Stimulated activated CD8-positive, alpha-beta memory T cell treated with anti-CD3 and anti-CD28 coated beads, Interleukin-12 subunit alpha, Interleukin-12 subunit beta, amount 100 ng/mL, for 24 hours (primary cell): ENCODE results near the gene FOXE3.

Experiments used
- DNase-seq: peaks from one replicate; pipeline ENCODE4 v3.0.0-alpha.2; 2020; ENCODE audit errors: extremely low read depth

The FOXE3 gene

DNA sequence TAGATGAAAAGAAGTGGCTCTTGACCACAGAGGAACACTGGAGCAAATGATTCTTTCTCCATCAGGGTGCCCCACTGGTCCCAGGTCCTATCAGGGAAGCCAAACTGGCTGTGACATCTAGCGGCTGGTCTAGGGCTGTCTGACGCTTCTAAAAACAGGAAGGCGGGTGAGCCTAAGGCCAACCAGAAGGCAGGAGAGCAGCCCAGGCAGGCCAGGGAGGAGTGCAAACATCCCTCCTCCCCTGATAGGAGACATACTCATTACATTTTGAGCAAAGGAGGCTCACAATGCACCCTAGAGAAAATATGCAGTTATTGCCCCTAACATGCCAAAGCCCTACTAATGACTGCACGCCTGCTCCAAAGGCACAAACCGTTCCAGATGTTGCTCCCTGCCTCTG is 10.4 kb upstream of the FOXE3 start:
- no peak for DNase-seq

DNA sequence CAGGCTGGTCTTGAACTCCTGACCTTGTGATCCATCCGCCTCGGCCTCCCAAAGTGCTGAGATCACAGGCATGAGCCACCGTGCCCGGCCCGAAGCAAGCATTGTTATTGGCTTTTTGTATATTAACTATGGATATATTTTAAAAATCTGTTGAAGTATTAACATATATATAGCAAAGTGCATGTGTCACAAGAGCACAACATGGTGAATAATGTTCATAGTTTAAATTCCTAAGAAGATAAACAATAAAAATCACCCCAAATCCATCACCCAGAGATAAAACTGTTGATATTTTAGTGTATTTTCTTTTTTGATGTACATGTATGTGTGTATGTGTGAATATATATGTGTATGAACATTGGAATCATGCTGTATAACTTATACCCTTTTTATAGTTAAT is 9.1 kb upstream of the FOXE3 start:
- no peak for DNase-seq

DNA sequence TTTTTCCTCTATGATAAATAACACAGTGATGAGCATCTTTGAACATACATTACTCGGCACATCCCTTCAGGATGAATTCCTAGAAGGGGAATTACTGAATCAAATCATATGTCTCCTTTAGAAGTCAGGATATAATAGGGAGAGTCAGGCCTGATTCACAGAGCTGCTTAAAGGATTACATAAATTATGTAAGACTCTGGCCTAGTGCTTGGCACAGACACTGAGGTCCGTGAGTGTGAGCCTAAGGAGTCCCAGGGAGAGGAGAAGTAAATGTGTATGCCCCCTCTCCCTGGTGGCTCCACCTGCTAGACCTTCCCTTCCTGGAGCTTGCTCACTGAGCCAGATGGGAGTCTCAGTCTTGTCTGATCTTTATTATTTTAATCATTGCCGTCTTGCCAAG is 8.6 kb upstream of the FOXE3 start:
- DNase-seq = no peak

DNA sequence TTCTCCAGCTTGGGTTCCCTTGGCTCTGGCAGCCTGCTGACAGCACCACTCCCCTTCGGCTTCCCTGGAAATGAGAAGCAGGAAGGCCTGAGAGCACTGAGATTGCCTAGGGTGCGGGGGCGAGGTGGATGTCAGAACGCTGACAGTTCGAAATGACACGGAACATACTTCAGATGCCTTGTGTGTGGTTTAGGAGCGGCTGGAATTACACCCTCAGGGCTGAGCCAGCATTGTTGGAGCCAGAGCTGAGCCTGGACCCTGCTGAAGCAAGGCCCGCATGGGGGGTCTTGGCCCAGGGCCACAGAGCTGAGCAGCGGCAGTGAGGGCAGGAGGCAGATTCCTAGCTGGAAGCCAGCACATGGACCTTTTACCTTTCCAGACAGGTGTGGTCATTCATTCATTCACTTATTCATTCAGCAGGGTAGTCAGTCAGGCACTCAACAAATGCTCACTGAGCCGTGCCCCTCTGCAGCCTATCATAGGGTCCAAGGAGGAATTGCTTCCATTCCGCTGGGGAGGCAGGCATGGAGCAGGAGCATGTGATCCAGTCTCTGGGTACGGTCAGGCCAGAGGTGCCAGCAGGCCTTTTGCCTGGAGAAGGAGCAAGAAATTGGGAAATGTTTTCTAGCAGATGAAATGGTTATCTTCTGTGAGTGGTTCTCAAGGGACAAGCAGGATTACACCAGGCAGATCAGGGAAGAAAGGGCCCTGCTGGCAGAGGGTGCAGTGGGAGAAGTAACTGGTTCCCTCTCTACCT is 6.6 kb upstream of the FOXE3 start:
- no peak for DNase-seq

DNA sequence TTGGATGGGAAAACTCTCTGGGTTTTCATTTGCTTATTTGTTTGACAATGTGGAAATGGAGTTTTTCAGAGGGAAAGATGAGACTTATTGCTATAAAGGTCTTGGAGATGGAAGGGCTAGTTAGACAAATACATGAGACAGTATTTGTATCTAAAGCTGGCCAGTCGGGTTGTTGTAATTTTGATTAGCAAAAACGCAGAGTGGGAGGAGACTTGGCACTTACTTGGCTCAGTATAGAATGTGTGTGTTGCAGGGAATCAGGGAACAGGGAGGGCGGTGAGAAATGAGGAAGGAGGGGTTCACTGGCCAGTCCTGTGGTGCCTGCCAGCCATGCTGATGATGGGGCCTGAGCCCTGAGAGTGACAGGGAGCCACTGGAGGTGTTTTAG is 6.0 kb upstream of the FOXE3 start:
- no peak for DNase-seq

DNA sequence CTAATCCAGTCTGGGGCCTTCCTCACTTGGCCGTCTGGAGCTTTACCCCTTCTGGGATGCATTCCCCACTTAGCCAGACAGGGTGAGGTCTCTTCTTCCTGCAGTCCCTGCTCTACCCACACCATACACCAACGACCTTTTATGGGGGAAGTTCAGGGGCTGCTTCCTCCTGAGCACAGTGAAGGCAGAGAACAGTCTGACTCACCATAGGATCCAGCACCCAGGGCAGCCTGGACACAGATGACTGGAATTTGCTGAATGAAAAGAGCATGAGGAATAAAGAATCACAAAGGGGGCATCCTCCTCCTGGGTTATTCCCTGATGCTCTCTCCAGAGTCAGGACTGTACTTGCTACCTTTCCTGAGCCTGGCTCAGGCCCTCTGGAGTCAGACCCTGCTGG is 4.6 kb upstream of the FOXE3 start:
- DNase-seq = no peak

DNA sequence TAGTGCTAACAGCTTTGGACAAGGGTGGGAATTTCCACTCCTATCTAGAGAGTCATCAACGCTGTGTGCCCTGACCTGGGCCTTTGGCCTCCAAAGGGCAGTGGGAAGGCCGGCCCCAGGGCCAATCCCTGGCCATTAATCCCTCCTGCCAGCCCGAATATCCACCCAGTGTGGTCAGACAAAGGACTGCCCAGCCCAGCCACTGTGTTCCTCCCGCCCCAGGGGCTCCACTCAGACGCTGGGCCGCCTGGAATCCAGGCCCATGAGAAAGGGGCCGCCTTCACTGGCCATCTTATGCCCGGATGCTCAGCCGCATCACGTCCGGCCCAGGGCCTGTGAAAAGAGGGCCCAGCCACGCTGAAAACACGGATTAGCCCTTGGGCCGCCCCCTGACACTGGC is 3.6 kb upstream of the FOXE3 start:
- no peak for DNase-seq

DNA sequence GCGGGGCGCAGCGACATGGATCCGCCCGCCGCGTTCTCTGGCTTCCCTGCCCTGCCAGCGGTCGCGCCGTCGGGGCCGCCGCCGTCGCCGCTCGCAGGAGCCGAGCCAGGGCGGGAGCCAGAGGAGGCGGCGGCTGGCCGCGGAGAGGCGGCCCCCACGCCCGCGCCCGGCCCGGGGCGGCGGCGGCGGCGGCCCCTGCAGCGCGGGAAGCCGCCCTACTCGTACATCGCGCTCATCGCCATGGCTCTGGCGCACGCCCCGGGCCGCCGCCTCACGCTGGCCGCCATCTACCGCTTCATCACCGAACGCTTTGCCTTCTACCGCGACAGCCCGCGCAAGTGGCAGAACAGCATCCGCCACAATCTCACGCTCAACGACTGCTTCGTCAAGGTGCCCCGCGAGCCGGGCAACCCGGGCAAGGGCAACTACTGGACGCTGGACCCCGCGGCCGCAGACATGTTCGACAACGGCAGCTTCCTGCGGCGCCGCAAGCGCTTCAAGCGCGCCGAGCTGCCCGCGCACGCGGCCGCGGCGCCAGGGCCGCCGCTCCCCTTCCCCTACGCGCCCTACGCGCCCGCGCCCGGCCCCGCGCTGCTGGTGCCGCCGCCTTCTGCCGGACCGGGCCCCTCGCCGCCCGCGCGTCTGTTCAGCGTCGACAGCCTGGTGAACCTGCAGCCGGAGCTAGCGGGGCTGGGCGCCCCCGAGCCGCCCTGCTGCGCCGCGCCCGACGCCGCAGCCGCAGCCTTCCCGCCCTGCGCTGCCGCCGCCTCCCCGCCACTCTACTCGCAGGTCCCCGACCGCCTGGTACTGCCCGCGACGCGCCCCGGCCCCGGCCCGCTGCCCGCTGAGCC is 459 bp downstream of the FOXE3 start:
- no peak for DNase-seq

DNA sequence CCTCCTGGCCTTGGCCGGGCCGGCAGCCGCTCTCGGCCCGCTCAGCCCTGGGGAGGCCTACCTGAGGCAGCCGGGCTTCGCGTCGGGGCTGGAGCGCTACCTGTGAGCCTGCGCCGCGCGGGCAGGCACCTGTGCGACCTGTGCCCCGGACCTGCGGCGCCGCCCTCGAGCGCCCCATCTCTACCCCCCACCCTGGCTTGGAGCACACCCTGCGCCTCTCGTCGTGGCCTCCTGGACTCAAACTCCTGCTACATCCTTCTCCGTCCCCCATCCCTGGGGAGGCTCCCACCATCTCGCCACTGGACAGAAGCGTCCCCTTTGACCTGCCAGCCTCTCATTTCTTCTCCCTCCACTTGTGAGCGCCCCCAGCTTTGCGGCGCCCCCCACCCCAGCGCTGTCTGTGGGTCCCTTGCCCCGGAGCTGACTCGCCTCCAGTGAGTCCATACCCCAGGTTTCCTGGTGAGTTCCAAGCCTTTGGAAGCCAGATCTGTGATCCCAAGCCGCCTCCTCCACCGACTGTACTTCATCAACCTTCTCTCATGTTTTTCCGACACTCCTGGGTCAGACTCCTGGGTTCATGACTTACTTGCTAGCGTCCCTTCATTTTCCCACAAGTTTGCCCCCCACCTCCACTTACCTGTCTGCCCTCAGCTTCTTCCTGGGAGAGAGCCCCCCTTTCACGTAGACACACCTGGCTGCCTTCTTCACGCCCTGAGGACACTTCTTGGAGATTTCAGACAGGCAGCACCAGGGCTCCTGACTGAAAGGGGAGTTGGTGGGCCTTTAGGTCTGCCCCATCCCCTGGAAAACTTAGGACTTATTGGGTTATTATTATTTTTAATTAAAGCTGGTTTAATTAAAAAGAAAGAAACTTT is 1.3 kb downstream of the FOXE3 start:
- DNase-seq = no peak

DNA sequence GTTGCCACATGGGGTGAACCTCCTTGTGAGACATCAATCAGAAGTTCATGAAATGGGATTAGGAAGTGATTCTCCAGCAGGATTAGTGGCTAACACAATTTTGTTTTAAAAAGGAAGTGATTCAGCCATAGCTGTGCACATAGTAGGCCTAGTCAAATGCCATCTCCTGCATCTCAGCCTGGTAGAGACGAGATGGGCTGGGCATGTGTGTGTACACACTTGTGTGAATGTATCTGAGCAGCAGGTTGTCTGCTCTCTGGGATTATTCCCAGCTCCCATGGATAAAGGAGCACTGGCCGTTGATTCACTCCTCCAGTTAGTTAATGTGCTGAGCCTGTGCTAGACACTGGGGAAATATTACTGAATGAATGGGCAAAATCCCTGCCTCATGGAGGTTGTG is 2.0 kb downstream of the FOXE3 start:
- no peak for DNase-seq

DNA sequence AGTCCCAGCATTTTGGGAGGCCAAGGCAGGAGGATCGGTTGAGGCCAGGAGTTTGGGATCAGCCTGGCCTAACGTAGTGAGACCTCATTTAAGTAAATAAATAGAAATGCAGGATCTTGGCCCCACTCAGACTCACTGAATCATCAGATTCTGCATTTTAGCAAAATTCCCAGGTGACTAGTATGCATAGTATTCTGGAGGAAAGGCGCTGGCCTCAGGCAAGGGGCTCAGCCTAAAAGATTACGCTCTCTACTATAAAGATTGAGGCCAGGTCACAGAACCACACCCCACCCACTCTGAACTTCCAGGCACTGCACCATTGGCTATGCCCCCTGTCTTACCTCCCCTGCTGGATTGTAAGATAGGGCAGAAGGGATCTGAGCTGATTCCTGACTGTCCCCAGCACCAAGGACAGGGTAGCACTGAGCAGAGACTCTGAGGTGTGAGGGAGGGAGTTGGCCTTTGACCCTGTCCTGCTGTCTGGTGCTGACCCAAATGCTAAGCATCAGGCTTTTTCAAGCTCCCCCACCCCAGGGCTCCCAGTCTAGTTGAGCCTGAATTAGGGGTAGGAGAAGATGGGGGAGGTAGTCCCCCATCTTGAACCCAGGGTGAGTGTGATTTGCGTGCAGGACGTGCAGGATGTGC is 2.7 kb downstream of the FOXE3 start:
- no peak for DNase-seq

DNA sequence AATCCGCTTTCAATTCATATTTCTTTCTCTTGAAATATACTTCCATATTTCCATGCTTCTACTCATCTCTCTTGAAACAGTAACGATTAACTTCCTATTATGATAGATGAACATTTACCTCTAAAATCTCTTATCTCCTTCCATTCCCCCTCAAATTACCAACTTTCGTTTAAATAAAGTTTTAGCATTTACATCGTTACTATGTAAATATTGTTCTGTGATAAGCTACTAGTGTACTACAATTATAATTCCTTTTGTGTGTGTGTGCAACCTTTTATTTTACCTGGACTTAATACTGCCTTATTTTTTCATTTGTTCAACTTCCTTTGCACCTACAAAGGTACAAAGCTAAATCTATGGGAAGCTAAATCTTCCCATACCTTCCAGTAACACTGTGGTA is 4.5 kb downstream of the FOXE3 start:
- DNase-seq = no peak

DNA sequence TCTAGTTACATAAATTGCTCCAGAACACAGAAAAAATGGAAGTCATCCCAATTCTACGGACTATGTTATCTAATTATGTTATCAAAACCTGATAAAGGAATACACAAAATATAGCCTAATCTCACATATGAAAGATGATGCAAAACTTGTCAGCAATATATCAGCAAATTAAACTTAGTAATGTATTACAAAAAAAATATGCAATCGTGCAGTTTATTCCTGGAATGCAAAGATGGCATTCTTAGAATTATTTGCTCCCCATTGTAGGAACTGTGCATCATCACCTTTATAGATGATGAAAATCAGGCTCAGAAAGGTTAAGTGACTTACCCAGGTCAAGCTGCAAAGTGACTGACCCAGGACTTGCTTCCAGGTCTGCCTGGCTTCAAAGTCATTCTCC is 7.8 kb downstream of the FOXE3 start:
- DNase-seq = no peak

DNA sequence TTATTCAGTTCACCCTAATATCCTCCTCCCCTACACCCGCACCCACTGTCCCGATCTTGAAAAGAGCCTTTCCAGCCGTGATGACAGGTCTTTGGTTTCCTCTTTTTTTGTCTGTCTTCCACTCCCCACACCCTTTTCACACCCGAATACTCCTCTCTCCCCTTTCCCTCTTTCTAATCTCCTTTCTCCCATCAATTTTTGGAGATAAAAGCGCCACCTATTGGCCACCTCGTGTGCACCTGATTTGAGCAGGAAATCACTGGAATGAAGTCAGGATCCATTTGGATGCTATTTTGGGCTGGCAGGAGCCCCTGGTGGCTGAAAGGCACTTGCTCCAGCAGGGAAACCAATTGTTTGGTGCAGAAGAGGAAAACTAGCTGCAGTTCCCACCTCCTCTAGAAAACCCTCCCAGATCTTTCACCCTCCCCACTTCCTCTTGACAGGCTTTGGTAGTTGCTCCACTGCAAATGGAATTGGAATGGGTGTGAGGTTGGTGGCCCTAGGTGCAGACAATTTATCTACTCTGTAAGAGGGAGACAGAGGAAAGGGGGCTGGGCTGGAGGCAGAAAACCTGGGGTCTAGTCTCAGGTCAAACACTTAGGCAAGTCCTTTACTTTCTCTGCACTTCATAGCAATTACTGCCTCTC is 8.4 kb downstream of the FOXE3 start:
- no peak for DNase-seq

DNA sequence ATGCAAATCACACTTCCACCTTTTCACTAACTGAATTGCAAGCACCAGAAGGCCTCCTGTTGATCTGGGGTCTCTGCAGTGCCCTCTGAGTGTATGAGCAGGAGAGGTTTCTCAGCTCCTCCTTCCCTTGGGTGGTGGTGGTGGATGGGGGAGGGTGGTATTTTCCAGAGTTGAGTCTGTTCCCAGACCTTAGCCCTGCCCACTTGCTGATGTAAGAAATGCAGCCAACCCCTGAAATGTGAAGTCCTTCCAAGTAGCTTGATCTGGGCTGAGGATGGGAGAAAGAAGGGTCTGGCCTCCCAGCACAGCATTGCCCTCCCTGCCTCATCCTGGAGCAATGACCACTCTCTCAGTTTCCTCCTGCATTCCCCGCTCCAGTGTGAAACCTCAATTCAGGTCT is 15.4 kb downstream of the FOXE3 start:
- no peak for DNase-seq

DNA sequence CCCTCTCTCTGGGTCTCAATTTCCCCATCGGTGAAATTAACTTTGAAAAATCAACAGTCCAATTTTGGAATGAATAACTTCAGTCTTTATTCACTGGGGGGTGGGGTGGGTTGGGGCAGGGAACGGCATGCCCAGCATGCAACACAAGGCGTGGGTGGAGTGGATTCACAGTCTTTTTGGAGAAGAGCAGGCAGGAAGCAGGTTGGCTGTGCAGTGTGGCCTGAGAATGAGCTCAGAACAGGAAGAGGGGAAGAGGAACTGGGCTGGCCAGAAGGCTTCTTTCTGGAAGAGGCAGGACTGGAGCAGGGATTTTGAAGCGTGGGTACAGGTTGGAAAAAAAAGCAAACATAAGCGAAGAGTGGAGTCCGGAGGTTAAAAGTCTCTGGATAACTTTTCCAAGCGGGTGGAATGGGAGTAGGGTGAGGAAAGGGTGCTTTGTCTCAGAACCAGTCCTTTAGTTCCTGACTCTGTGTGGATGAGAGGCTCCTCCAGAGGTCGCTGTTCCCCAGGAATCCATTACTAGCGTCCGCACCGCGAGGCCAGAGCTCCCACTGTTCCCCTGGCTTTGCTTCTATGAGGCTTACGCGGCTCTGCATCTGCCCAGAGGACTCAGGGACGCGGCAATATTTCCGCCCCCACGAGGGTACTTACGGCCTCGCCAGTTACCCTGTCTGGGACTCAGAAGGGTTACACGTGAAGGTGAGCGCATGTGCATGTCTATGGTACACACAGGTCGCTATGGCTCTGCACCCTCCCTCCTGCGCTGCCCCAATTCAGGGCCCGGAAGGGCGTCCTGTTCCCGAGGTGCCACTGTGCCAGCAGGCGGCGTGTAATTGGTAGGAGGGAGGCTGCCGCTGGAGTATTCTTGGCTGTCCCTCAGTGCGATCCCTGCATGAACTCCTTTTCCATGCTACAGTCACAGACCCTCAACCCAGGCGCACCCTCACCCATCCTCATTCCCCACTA is 16.3 kb downstream of the FOXE3 start:
- no peak for DNase-seq

DNA sequence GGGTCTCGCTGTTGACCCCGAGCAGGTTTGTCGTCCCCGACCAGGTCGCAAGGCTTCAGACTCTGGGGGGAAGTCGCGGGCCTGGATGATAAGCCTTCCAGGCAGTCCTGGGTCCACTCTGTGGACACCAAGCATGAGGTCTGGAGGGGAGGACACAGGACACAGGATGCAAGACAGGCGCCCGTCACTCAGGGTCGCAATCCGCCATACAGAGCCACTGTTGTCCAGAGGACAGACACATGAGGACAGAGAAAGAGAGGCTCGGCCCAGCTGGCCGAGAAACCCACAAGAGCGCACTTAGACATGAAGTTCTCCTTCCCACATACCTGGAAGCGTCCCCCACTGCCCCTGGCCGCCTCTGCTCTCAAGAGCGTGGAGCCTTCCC is 16.9 kb downstream of the FOXE3 start:
- DNase-seq = no peak

DNA sequence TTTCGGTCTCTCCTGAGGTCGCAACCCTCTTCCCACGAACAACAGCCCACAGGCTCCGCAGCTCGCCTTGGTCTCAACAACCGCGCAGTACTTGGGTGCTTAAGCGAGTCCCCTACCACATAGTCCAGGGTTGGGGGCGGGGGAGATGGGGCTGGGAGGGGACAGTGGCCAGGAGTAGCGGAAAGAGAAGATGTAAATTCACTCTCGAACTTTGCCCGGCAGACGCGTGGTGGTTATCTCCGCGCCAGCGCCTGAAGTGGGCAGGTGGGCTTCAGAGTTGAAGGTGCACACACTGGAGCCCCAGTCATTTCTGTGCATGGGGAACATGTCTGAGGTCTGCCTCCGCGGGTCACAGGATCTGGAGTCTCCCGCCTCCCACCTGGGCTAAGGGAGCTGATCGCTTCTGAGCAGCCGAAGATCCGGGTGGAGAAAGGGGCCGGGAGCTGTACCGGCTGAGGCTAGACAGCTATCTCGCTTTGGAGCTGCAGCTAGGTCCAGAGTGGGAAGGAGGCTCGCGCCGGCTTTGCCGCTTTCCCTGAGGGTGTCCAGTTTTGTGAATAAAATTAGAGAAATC is 17.5 kb downstream of the FOXE3 start:
- no peak for DNase-seq

DNA sequence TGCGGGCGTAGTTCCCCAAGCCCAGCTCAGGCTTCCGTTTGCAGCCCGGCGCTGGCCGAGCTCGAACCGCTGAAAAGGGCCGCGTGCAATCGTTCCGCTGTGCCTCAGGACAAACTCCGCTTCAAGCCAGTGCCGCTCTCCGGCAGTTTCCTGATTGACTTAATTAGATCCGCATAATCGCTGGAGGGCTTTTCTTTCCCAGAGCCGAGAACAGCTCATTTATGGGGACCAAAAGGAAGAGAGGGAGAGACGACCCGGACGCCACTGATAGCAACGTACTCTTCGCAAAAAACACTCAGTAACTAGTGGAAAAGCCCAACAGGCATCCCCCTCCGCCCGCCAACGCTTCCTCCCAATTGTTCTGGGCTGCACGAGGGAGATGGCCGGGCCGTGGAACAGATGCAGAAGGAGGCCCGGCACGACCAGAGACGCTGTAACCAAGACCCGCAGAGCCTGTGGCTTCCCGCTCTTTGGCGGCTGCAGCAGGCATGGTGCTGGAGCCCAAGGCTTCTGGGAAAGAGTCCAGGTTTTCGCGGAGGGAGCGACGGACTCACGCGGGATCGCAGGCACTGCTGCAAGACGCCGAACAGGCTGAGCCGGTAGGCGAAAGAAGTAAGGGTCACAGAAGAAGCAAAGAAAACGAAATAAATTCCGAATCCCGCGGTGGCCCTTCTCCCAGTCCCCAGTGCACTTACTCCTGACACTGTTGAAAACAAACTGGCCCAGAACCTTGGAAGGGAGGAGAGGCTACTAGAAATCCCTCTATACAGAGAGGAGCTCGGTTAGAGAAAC is 18.2 kb downstream of the FOXE3 start:
- no peak for DNase-seq
